Liver (tissue), 9 donors: Measurements from ENCODE around the gene KCTD19. TPM values are rescaled to one million over a fixed set of nuclear protein-coding genes. Genes with fewer than 3 reads are reported as not detected.

Experiments used
- DNase-seq: peaks from one replicate; pipeline ENCODE4 v3.0.0-alpha.2; 2017; ENCODE audit warnings: low spot score
- H3K27ac ChIP-seq, 2 donors: one replicate each; pipeline ENCODE4 v1.7.0; 2013; ENCODE audit warnings: inconsistent platforms in 2 of 2, low read length in 2 of 2, control low read depth in 1 of 2, low read depth in 1 of 2, mild to moderate bottlenecking in 1 of 2
- H3K27me3 ChIP-seq, 4 donors: one replicate each; pipeline versions ENCODE4 v1.6.1 to v1.7.0; 2013; ENCODE audit warnings: low read length in 3 of 4, inconsistent platforms in 1 of 4, mild to moderate bottlenecking in 1 of 4, moderate library complexity in 1 of 4; ENCODE audit not compliant: control insufficient read depth in 4 of 4, insufficient read depth in 4 of 4
- H3K36me3 ChIP-seq, 4 donors: one replicate each; pipeline versions ENCODE4 v1.6.1 to v1.7.0; 2013; ENCODE audit warnings: low read length in 3 of 4, mild to moderate bottlenecking in 3 of 4, low read depth in 1 of 4, moderate library complexity in 1 of 4; ENCODE audit not compliant: control insufficient read depth in 4 of 4, insufficient read depth in 3 of 4
- H3K4me1 ChIP-seq, 4 donors: one replicate each; pipeline versions ENCODE4 v1.6.1 to v1.7.0; 2013; ENCODE audit warnings: low read length in 3 of 4, mild to moderate bottlenecking in 3 of 4, moderate library complexity in 1 of 4; ENCODE audit not compliant: control insufficient read depth in 4 of 4, insufficient read depth in 4 of 4
- H3K4me3 ChIP-seq, 3 donors: one replicate each; pipeline versions ENCODE4 v1.6.1 to v1.7.0; 2013; ENCODE audit warnings: low read length in 3 of 3, control low read depth in 1 of 3, low read depth in 1 of 3, mild to moderate bottlenecking in 1 of 3
- H3K9ac ChIP-seq, 2 donors: one replicate each; pipeline ENCODE4 v1.7.0; 2013; ENCODE audit warnings: low read length in 2 of 2, mild to moderate bottlenecking in 2 of 2, moderate library complexity in 2 of 2, control low read depth in 1 of 2, low read depth in 1 of 2
- H3K9me3 ChIP-seq, 4 donors: one replicate each; pipeline versions ENCODE4 v1.6.1 to v1.7.0; 2013; ENCODE audit warnings: low read length in 3 of 4; ENCODE audit not compliant: control insufficient read depth in 4 of 4
- EGR1 ChIP-seq, 2 donors: IDR thresholded peaks; 2 replicates each; pipeline ENCODE4 v1.6.1; 2016 to 2018; ENCODE audit warnings: antibody characterized with exemption in 2 of 2, low read depth in 2 of 2
- FOXA1 ChIP-seq: IDR thresholded peaks from 2 replicates; pipeline ENCODE4 v1.6.1; 2016; ENCODE audit warnings: antibody characterized with exemption
- GABPA ChIP-seq, 2 donors: IDR thresholded peaks in 1 of 2; conservative IDR thresholded peaks in 1 of 2; 2 replicates each; pipeline ENCODE4 v1.6.1; 2016; ENCODE audit warnings: antibody characterized with exemption in 2 of 2, mild to moderate bottlenecking in 1 of 2, moderate library complexity in 1 of 2
- HNF4A ChIP-seq, 2 donors: conservative IDR thresholded peaks; 2 replicates each; pipeline ENCODE4 v1.6.1; 2016; ENCODE audit warnings: antibody characterized with exemption in 2 of 2, mild to moderate bottlenecking in 2 of 2
- HNF4G ChIP-seq: IDR thresholded peaks from 2 replicates; pipeline ENCODE4 v1.6.1; 2016; ENCODE audit warnings: antibody characterized with exemption
- JUND ChIP-seq, 2 donors: IDR thresholded peaks; 2 replicates each; pipeline ENCODE4 v1.6.1; 2016; ENCODE audit warnings: antibody characterized with exemption in 2 of 2
- NR2F2 ChIP-seq: IDR thresholded peaks from 2 replicates; pipeline ENCODE4 v1.6.1; 2016; ENCODE audit warnings: antibody characterized with exemption
- RAD21 ChIP-seq, 2 donors: IDR thresholded peaks; 2 replicates each; pipeline ENCODE4 v1.6.1; 2016; ENCODE audit warnings: antibody characterized with exemption in 2 of 2, mild to moderate bottlenecking in 2 of 2
- RXRA ChIP-seq, 2 donors: IDR thresholded peaks; 2 replicates each; pipeline ENCODE4 v1.6.1; 2017 to 2018; ENCODE audit warnings: antibody characterized with exemption in 2 of 2, mild to moderate bottlenecking in 1 of 2
- SP1 ChIP-seq: IDR thresholded peaks from 2 replicates; pipeline ENCODE4 v1.6.1; 2018; ENCODE audit warnings: antibody characterized with exemption, mild to moderate bottlenecking
- YY1 ChIP-seq: IDR thresholded peaks from 2 replicates; pipeline ENCODE4 v1.6.1; 2016; ENCODE audit warnings: antibody characterized with exemption, mild to moderate bottlenecking
- WGBS: extraction: QIAGEN DNeasy Blood & Tissue Kit; methylation state at CpG from one replicate; pipeline ENCODE4 v1.1.7; 2013; 5-methylcytosine and 5-hydroxymethylcytosine counted together
- polyA plus RNA-seq, 2 donors: library from polyadenylated mRNA; stranded (reverse) in 1 of 2; unstranded in 1 of 2; fragments of 200-250 nt in 1 of 2; fragments of >200 nt in 1 of 2; fragmentation: Nextera tagmentation in 1 of 2; extraction: Ambion mirVana in 1 of 2; gene quantifications; one replicate each; pipeline versions ENCODE4 v1.2.1 to v1.2.3, GENCODE V29; 2013 to 2015
- total RNA-seq, 2 donors: library from RNA; depleted of rRNA; stranded (reverse); fragments of >200 nt; gene quantifications; one replicate each; pipeline ENCODE4 v1.2.3, GENCODE V29; 2014
- TF ChIP-seq, protein P1 (sequence below): IDR thresholded peaks from 2 replicates; pipeline ENCODE4 v1.6.1; 2016; ENCODE audit warnings: antibody characterized with exemption
- TF ChIP-seq, protein P2 (sequence below): IDR thresholded peaks from 2 replicates; pipeline ENCODE4 v1.6.1; 2016; ENCODE audit warnings: antibody characterized with exemption
- TF ChIP-seq, protein P3 (sequence below): fragments of 150-350 bp; IDR thresholded peaks from 2 replicates; pipeline ENCODE4 v1.5.1; 2017; ENCODE audit warnings: improper control_type of control experiment, low read depth, low read length; ENCODE audit not compliant: missing input control
- TF ChIP-seq, protein P4 (sequence below): IDR thresholded peaks from 2 replicates; pipeline ENCODE4 v1.6.1; 2016; ENCODE audit warnings: antibody characterized with exemption, mild to moderate bottlenecking
- donor health status: healthy.
- donor health status: healthy.
- donor health status: healthy.
- donor health status: healthy.
- donor health status: healthy.

Gene KCTD19
- total and polyA plus RNA-seq, 4 donors: 0.28 TPM; not detected in 3

DNA sequence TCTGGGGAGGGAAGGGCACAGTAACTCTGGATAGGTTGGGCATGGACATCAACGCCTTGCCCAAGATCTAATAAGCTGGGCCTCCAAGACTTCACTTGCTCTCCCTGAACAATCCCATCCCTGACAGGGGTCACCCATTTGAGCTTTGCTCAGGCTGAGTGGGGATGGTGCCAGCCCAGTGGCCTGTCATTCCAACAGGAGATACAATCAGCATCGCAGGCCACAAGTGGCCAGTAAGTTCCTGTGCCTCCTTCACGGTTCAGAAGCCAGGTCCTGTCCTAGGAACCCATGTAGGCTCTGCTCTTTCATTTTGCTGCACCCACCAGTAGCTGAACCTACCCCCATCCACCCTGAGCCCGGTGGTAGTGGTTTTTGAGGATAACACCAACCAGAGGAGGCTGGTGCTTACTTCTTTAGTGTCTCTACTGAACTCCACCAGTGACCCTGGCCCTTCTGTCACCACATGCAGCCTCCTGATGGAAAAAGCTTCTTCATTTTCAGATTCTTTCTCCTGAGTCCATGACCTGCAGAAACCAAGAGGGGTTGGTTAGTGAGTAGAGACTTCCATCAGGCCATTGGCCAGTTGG, 32.3 kb downstream of the KCTD19 start:
- Histone ChIP-seq H3K27me3 (no peaks in the 10 kb centered on the region), H3K4me1 (no peaks in the 10 kb centered on the region), H3K36me3 (no peaks in the 10 kb centered on the region), H3K4me3 (no peak overlapping the region), H3K9ac (no peak overlapping the region), H3K9me3 (no peaks in the 10 kb centered on the region), H3K27ac (no peak overlapping the region)
- 70% methylated on average over 4 of the region's 4 CpGs for WGBS
- no peak for DNase-seq
- TF ChIP-seq FOXA1 (no peak), EGR1 (IDR thresholded peaks at IDR 0.05; ENCODE audit: low read depth in 2 of 2) (no peak), NR2F2 (no peak), HNF4A (conservative IDR thresholded peaks at IDR 0.05) (no peak), GABPA (IDR thresholded peaks at IDR 0.05 in 1 of 2, conservative IDR thresholded peaks at IDR 0.05 in 1 of 2) (no peak), YY1 (no peak), HNF4G (no peak), RAD21 (IDR thresholded peaks at IDR 0.05) (no peak), JUND (IDR thresholded peaks at IDR 0.05) (no peak), RXRA (IDR thresholded peaks at IDR 0.05) (no peak), SP1 (no peak)
- TF ChIP-seq, protein P1, sequence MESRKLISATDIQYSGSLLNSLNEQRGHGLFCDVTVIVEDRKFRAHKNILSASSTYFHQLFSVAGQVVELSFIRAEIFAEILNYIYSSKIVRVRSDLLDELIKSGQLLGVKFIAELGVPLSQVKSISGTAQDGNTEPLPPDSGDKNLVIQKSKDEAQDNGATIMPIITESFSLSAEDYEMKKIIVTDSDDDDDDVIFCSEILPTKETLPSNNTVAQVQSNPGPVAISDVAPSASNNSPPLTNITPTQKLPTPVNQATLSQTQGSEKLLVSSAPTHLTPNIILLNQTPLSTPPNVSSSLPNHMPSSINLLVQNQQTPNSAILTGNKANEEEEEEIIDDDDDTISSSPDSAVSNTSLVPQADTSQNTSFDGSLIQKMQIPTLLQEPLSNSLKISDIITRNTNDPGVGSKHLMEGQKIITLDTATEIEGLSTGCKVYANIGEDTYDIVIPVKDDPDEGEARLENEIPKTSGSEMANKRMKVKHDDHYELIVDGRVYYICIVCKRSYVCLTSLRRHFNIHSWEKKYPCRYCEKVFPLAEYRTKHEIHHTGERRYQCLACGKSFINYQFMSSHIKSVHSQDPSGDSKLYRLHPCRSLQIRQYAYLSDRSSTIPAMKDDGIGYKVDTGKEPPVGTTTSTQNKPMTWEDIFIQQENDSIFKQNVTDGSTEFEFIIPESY: no peak
- TF ChIP-seq, protein P2, sequence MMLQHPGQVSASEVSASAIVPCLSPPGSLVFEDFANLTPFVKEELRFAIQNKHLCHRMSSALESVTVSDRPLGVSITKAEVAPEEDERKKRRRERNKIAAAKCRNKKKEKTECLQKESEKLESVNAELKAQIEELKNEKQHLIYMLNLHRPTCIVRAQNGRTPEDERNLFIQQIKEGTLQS: no peak
- TF ChIP-seq, protein P3, sequence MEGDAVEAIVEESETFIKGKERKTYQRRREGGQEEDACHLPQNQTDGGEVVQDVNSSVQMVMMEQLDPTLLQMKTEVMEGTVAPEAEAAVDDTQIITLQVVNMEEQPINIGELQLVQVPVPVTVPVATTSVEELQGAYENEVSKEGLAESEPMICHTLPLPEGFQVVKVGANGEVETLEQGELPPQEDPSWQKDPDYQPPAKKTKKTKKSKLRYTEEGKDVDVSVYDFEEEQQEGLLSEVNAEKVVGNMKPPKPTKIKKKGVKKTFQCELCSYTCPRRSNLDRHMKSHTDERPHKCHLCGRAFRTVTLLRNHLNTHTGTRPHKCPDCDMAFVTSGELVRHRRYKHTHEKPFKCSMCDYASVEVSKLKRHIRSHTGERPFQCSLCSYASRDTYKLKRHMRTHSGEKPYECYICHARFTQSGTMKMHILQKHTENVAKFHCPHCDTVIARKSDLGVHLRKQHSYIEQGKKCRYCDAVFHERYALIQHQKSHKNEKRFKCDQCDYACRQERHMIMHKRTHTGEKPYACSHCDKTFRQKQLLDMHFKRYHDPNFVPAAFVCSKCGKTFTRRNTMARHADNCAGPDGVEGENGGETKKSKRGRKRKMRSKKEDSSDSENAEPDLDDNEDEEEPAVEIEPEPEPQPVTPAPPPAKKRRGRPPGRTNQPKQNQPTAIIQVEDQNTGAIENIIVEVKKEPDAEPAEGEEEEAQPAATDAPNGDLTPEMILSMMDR: no peak
- TF ChIP-seq, protein P4, sequence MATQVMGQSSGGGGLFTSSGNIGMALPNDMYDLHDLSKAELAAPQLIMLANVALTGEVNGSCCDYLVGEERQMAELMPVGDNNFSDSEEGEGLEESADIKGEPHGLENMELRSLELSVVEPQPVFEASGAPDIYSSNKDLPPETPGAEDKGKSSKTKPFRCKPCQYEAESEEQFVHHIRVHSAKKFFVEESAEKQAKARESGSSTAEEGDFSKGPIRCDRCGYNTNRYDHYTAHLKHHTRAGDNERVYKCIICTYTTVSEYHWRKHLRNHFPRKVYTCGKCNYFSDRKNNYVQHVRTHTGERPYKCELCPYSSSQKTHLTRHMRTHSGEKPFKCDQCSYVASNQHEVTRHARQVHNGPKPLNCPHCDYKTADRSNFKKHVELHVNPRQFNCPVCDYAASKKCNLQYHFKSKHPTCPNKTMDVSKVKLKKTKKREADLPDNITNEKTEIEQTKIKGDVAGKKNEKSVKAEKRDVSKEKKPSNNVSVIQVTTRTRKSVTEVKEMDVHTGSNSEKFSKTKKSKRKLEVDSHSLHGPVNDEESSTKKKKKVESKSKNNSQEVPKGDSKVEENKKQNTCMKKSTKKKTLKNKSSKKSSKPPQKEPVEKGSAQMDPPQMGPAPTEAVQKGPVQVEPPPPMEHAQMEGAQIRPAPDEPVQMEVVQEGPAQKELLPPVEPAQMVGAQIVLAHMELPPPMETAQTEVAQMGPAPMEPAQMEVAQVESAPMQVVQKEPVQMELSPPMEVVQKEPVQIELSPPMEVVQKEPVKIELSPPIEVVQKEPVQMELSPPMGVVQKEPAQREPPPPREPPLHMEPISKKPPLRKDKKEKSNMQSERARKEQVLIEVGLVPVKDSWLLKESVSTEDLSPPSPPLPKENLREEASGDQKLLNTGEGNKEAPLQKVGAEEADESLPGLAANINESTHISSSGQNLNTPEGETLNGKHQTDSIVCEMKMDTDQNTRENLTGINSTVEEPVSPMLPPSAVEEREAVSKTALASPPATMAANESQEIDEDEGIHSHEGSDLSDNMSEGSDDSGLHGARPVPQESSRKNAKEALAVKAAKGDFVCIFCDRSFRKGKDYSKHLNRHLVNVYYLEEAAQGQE: no peak

DNA sequence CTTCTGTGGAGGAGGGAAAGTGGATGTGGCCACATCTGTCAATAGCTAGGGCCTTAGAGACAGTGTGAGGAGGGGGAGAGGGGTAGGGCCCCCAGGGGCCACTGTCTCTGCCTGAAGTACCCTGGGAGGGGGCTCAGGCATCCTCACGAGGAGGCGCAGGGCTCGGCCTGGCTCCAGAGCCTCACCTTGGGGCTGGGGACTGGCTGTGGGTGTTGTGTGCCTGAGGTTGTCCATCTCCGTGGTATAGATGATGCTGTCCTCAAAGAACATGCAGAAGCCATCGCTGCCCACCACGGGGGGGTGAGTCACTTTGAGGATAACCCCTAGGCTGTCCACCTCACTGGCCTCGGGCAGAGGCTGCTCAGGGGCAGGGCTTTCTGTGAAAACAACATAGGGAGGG, 35.1 kb downstream of the KCTD19 start:
- Histone ChIP-seq H3K4me3 (no peak overlapping the region), H3K9ac (no peak overlapping the region), H3K4me1 (no peaks in the 10 kb centered on the region), H3K36me3 (no peaks in the 10 kb centered on the region), H3K27ac (no peak overlapping the region), H3K9me3 (no peaks in the 10 kb centered on the region), H3K27me3 (no peaks in the 10 kb centered on the region)
- TF ChIP-seq RXRA (IDR thresholded peaks at IDR 0.05): no peak
- TF ChIP-seq, protein P3: no peak
- no peak for TF ChIP-seq FOXA1
- TF ChIP-seq, protein P4: no peak
- TF ChIP-seq, protein P2: no peak
- no peak for DNase-seq
- 75% methylated on average over 7 of the region's 7 CpGs for WGBS
